ENCODE results near the gene GRID2. TPM values are rescaled to one million over a fixed set of nuclear protein-coding genes. Genes with fewer than 3 reads are reported as not detected.

The GRID2 gene
- total RNA-seq, 4 donors from 2014 or later = not detected

DNA sequence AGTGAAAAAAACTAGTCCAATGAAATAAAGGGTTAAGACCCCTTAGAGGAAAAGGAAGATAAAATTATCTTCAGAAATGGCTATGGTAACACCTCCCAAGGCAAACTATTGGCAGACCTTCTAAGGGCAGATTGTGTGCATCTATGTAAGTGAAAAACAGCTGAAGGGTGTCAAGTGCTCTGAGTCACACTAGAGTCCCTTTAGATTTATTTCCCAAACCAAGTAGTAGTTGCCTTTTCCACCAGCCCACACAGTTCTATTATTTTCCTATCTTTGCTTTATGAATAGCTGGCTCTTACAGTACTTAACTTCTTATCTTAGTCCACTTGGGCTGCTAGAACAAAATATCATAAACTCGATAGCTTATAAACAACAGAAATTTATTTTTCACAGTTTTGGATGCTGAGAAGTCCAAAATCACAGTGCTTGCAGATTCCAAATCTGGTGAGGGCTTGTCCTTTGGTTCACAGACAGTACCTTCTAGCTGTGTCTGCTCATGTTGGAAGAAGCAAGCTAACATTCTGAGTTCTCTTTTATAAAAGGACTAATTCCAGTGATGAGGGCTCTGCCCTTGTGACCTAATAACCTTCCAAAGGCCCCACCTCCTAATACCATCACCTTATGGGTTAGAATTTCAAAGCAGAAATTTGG is 143.6 kb downstream of the GRID2 start:
- TF ChIP-seq CTCF (IDR thresholded peaks at IDR 0.05; ENCODE audit: low read depth) = no peak

- no peak for TF ChIP-seq CTCF (IDR thresholded peaks at IDR 0.05; ENCODE audit: low read depth)
Measured at GRCh38 chr4:92450694-92451093, 146.9 kb downstream of the GRID2 start.

GRCh38 chr4:92451782-92452181 is 148.0 kb downstream of the GRID2 start:
- TF ChIP-seq CTCF (IDR thresholded peaks at IDR 0.05; ENCODE audit: low read depth) = no peak

- no peak for TF ChIP-seq CTCF (IDR thresholded peaks at IDR 0.05; ENCODE audit: low read depth)
Measured at GRCh38 chr4:92455329-92455839, 151.6 kb downstream of the GRID2 start.

DNA sequence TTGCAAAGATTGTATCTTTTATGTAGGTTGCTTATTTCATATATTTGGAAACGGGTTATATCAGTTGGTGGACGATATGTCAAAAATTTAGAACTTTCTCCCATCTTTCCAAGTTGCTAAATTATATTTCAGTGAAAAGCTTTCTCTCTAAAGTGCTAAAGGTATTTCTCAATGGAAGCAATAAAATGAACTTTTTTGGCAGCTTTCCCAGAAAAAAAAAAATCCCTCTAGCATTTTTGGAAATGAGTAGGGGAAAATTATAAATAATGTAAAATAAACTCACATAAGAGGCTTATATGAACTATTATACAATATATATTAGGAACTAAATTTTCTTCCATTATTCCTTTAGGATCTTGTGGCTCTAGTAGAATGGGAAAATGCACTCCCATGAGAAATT is 152.2 kb downstream of the GRID2 start:
- TF ChIP-seq CTCF (IDR thresholded peaks at IDR 0.05; ENCODE audit: low read depth) = no peak

DNA sequence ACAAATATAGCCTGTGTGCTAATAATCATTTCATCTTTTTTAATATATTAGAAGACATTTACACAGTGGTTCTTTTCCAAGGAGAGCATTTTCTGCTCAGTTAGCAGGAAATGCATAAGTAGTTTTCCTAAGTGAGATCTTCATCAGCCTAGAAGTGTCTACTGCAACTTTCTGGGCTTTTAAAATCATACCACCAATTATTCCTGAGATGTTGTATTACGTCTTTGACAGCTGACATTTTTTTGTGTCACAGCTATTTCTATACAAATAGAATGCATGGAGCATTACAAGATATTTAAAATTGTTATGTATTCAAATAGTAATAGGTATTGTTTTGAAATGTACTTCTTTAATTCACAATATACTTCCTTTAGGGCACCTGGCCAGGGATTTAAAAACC is 158.0 kb downstream of the GRID2 start:
- no peak for TF ChIP-seq CTCF (IDR thresholded peaks at IDR 0.05; ENCODE audit: low read depth)

GRCh38 chr4:92477298-92477697 is 173.5 kb downstream of the GRID2 start:
- TF ChIP-seq CTCF (IDR thresholded peaks at IDR 0.05; ENCODE audit: low read depth) = no peak
